ENCODE data around the gene MIOS. TPM values are rescaled to one million over a fixed set of nuclear protein-coding genes. Genes with fewer than 3 reads are reported as not detected.

The MIOS gene
- polyA plus RNA-seq, 2 of the 4 experiments (the other 2 are of a cell fraction), result 19.1 to 49.1 TPM

GRCh38 chr7:7640221-7641128 lies 73.8 kb downstream of the MIOS start, which contains the start of gene UMAD1:
TSS of gene UMAD1 (plus strand) at chr7:7640752. CDS start at chr7:7673372, 32,620 bp downstream.
- DNase-seq (ENCODE audit: low read depth in 1 of 2, low spot score in 1 of 2), result peak; percentile 93 to 99
- H3K4me1 ChIP-seq, result peaks cover 17% of the 10 kb centered on the region; the same call in 2 of the 3 replicates
- H3K4me3 ChIP-seq, result peak within 1 kb of the TSS; percentile 89
- peak within 1 kb of the TSS; percentile 96 for H3K4me2 ChIP-seq
- POLR2A ChIA-PET, result interaction anchor here (0.6 to 1.9 kb wide), 12 partner anchors 12 to 541 kb away, joined by 3 to 6 read pairs (median 3); partner anchors contain the start of genes C1GALT1 and GLCCI1
- no peaks in the 10 kb centered on the region for H3K9me3 ChIP-seq
- peak; percentile 63 for FAIRE-seq
- CTCF ChIA-PET, result interaction anchor here (1.1 to 2.7 kb wide), 4 partner anchors 41 to 330 kb away, joined by 3 to 11 read pairs (median 4); no protein-coding TSS in a partner anchor
- ATAC-seq, result peak; percentile 98 to 99
- 1% methylated on average over 56 of the region's 68 CpGs for WGBS (ENCODE audit: missing lambda C conversion rate)
- peak within 1 kb of the TSS; percentile 81 to 91 for H3K27ac ChIP-seq
- TF ChIP-seq ZSCAN20 (CRISPR knock-in tag; IDR thresholded peaks at IDR 0.05) (no peak), MAFK (IDR thresholded peaks at IDR 0.05; ENCODE audit: partially characterized antibody) (peak; percentile 52), HOXA7 (CRISPR knock-in tag; IDR thresholded peaks at IDR 0.05) (no peak), KDM1A (IDR thresholded peaks at IDR 0.05; ENCODE audit: low read depth) (peak; percentile 76; the same call in 1 of the 2 replicates), HES2 (IDR thresholded peaks at IDR 0.05) (no peak), CBX2 (IDR thresholded peaks at IDR 0.05; ENCODE audit: borderline replicate concordance, low read depth) (no peak), ELK1 (IDR thresholded peaks at IDR 0.05; ENCODE audit: low read depth, low read length) (no peak), MAZ (IDR thresholded peaks at IDR 0.05; ENCODE audit: borderline replicate concordance, low read depth, low read length) (no peak), TP53 (CRISPR knock-in tag; IDR thresholded peaks at IDR 0.05) (no peak), KDM5A (IDR thresholded peaks at IDR 0.05) (peak; percentile 85), FOSB (CRISPR knock-in tag; IDR thresholded peaks at IDR 0.05) (peak; percentile 21; the same call in 1 of the 2 replicates), HEYL (CRISPR knock-in tag; IDR thresholded peaks at IDR 0.05) (no peak), BCL3 (IDR thresholded peaks at IDR 0.05) (peak; percentile 71; the same call in 2 of the 3 replicates), FOXS1 (CRISPR knock-in tag; IDR thresholded peaks at IDR 0.05) (no peak), JUN (IDR thresholded peaks at IDR 0.05) (peak; percentile 69 to 71; a peak in 4 of 5 replicates), ZFP36 (IDR thresholded peaks at IDR 0.05; ENCODE audit: borderline replicate concordance, partially characterized antibody) (no peak), RCOR1 (IDR thresholded peaks at IDR 0.05; ENCODE audit: low read depth, low read length) (no peak), CHD2 (IDR thresholded peaks at IDR 0.05; ENCODE audit: low read length, partially characterized antibody) (peak; percentile 84), RFX5 (IDR thresholded peaks at IDR 0.05) (peak; percentile 75), REST (IDR thresholded peaks at IDR 0.05) (peak; percentile 74), NFE2L2 (conservative IDR thresholded peaks at IDR 0.05; ENCODE audit: low read length) (no peak), PBX3 (IDR thresholded peaks at IDR 0.05) (peak; percentile 60; the same call in 1 of the 2 replicates), ZC3H11A (IDR thresholded peaks at IDR 0.05) (no peak), SREBF2 (IDR thresholded peaks at IDR 0.05) (no peak), EHF (CRISPR knock-in tag; IDR thresholded peaks at IDR 0.05) (no peak), E2F6 (IDR thresholded peaks at IDR 0.05; ENCODE audit: borderline replicate concordance, low read depth) (peak; percentile 89), NR3C1 (IDR thresholded peaks at IDR 0.05) (no peak), CBX8 (IDR thresholded peaks at IDR 0.05) (no peak), POLR2A (IDR thresholded peaks at IDR 0.05; ENCODE audit: low read length) (peak; percentile 85), EP300 (IDR thresholded peaks at IDR 0.05) (no peak), PHF8 (IDR thresholded peaks at IDR 0.05; ENCODE audit: borderline replicate concordance, low read depth) (peak; percentile 87; the same call in 1 of the 2 replicates), GATA3 (IDR thresholded peaks at IDR 0.05; ENCODE audit: borderline replicate concordance) (no peak), BHLHE40 (IDR thresholded peaks at IDR 0.05; ENCODE audit: low read depth, low read length) (no peak), MAX (IDR thresholded peaks at IDR 0.05) (peak; percentile 53)

Data from A549 (cell line).